KBM-7 (cell line): ENCODE measurements around the gene NAT8L.

ENCODE experiments used
- DNase-seq: peaks from one replicate; pipeline ENCODE4 v3.0.0-alpha.2; 2015
- in situ Hi-C: fragments of 300-500 bp; cut with MboI; formaldehyde crosslinking; loops from 2 replicates; pipeline ENCODE4 v1.14.3; 2020; ENCODE audit warnings: low sequenced_read_pairs, low pct_unique_long_range_greater_than_20kb, mixed read lengths

Gene NAT8L

GRCh38 chr4:2104556-2105345 is 45.6 kb downstream of the NAT8L start:
- DNase-seq, result no peak
- in situ Hi-C loops, result no loop called here

- in situ Hi-C loops, result no loop called here
- DNase-seq, result no peak
Measured at GRCh38 chr4:2105559-2105958, 46.4 kb downstream of the NAT8L start.

DNA sequence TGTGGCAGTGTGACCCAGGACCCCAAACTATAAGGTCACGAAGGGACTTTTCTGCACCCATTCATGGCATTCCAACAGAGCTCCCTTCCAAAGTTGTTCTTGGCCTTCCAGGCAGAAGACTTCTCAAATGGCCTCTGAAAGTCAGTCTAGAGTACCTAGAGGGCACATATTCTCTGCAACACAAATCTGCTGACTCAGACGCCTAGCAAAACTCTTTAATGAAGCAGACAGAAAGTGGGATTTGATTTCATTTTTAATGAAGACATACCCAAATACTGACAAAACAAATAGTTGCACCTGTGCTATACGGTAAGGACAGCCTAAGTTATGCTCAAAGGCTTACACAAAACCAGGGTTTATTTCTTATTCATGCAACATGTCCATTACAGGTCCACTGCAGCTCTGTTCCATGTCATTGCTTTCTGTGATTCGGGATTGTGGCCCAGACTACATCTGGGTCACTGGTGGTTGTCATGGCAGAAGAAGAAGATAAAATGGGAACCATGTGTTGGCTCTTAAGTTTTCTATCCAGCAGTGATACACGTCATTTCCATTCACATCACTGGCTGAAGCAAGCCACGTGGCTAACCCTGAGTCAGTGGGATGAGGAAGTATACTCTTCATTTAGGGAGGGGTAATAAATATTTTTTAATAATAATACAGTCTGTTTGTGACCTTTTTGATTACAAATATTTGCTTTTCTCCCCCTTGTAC is 57.7 kb downstream of the NAT8L start:
- in situ Hi-C loops, result no loop called here
- no peak for DNase-seq
